NCI-H748 (cell line): ENCODE measurements around the gene ZRANB3.
"Not testable (repeated sequence)": the region's sequence is repeated elsewhere in the genome, so short reads cannot be mapped to it uniquely, and the experiment has no call there.

Source experiments
- DNase-seq: peaks from one replicate; lab custom pipeline; 2025; ENCODE audit not compliant: unreplicated experiment; lab: John Stamatoyannopoulos, UW

ZRANB3 gene

GRCh38 chr2:135091681-135092080 is 439.3 kb downstream of the ZRANB3 start:
- DNase-seq = no peak

GRCh38 chr2:135089597-135089996 is 441.4 kb downstream of the ZRANB3 start:
- not testable (repeated sequence) for DNase-seq
